ENCODE measurements around the gene RPL29.

GRCh38 chr3:52001443-52001974 lies 5.8 kb upstream of the RPL29 start:
- TF ChIP-seq POLR2A (IDR thresholded peaks at IDR 0.05; ENCODE audit: low read depth) (no peak), POLR2AphosphoS5 (IDR thresholded peaks at IDR 0.05) (peak in 1 of 2 donors; percentile 32)
- TF ChIP-seq, protein P1, sequence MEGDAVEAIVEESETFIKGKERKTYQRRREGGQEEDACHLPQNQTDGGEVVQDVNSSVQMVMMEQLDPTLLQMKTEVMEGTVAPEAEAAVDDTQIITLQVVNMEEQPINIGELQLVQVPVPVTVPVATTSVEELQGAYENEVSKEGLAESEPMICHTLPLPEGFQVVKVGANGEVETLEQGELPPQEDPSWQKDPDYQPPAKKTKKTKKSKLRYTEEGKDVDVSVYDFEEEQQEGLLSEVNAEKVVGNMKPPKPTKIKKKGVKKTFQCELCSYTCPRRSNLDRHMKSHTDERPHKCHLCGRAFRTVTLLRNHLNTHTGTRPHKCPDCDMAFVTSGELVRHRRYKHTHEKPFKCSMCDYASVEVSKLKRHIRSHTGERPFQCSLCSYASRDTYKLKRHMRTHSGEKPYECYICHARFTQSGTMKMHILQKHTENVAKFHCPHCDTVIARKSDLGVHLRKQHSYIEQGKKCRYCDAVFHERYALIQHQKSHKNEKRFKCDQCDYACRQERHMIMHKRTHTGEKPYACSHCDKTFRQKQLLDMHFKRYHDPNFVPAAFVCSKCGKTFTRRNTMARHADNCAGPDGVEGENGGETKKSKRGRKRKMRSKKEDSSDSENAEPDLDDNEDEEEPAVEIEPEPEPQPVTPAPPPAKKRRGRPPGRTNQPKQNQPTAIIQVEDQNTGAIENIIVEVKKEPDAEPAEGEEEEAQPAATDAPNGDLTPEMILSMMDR (IDR thresholded peaks at IDR 0.05), result peak; percentile 85 to 94 (median 93)

Data from esophagus muscularis mucosa (tissue), 3 donors.